ENCODE data around the gene STYXL2.

- TF ChIP-seq, protein P1, sequence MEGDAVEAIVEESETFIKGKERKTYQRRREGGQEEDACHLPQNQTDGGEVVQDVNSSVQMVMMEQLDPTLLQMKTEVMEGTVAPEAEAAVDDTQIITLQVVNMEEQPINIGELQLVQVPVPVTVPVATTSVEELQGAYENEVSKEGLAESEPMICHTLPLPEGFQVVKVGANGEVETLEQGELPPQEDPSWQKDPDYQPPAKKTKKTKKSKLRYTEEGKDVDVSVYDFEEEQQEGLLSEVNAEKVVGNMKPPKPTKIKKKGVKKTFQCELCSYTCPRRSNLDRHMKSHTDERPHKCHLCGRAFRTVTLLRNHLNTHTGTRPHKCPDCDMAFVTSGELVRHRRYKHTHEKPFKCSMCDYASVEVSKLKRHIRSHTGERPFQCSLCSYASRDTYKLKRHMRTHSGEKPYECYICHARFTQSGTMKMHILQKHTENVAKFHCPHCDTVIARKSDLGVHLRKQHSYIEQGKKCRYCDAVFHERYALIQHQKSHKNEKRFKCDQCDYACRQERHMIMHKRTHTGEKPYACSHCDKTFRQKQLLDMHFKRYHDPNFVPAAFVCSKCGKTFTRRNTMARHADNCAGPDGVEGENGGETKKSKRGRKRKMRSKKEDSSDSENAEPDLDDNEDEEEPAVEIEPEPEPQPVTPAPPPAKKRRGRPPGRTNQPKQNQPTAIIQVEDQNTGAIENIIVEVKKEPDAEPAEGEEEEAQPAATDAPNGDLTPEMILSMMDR (IDR thresholded peaks at IDR 0.05; ENCODE audit: low read length), result peak; percentile 90
- no peak for TF ChIP-seq EZH2 (optimal IDR thresholded peaks at IDR 0.05; ENCODE audit: low read depth, low read length)
- no peak for TF ChIP-seq EZH2phosphoT487 (IDR thresholded peaks at IDR 0.05; ENCODE audit: low read length)
Measured at GRCh38 chr1:167057241-167057688, 36.6 kb upstream of the STYXL2 start.

All from MM.1S (cell line).